Body of pancreas (tissue), 4 donors: ENCODE measurements around the gene FBXW10. TPM values are rescaled to one million over a fixed set of nuclear protein-coding genes. Genes with fewer than 3 reads are reported as not detected.
A peak's percentile ranks its signal among the peaks of the same experiment; 100 is the strongest.
"Not testable (repeated sequence)": the region's sequence is repeated elsewhere in the genome, so short reads cannot be mapped to it uniquely, and the experiment has no call there.

Source experiments
- ATAC-seq: fragments of 150-250 bp; one replicate; pipeline ENCODE4 v1.9.1; 2016
- DNase-seq, 4 donors: peaks; one replicate each; pipeline ENCODE4 v3.0.0-alpha.2; 2019
- H3K27ac ChIP-seq, 4 donors: fragments of 200-600 bp; sonication (generic); 1 replicate in 3 of 4; 2 replicates in 1 of 4; pipeline versions ENCODE4 v1.5.1 to v1.6.1; 2016 to 2019; ENCODE audit warnings: mild to moderate bottlenecking in 1 of 4, mixed read lengths in 1 of 4, moderate library complexity in 1 of 4
- H3K27me3 ChIP-seq, 2 donors: fragments of 200-600 bp; sonication (generic); one replicate each; pipeline ENCODE4 v1.6.0; 2016; ENCODE audit warnings: mild to moderate bottlenecking in 1 of 2
- H3K36me3 ChIP-seq, 2 donors: fragments of 200-600 bp; sonication (generic); replicated peaks in 1 of 2; 2 replicates each; pipeline ENCODE4 v1.5.1; 2016; ENCODE audit warnings: low read depth in 2 of 2; ENCODE audit not compliant: insufficient read depth in 1 of 2
- H3K4me1 ChIP-seq: fragments of 200-600 bp; sonication (generic); one replicate; pipeline ENCODE4 v1.6.0; 2016
- H3K4me3 ChIP-seq, 2 donors: fragments of 200-600 bp; sonication (generic); 1 replicate in 1 of 2; 2 replicates in 1 of 2; pipeline ENCODE4 v1.5.1; 2016 to 2019
- H3K9me3 ChIP-seq, 3 donors: fragments of 200-600 bp; sonication (generic); 1 replicate in 2 of 3; 2 replicates in 1 of 3; pipeline ENCODE4 v1.5.1; 2016
- WGBS, 2 donors: methylation state at CpG; one replicate each; pipeline ENCODE4 v1.1.5; 2017; 5-methylcytosine and 5-hydroxymethylcytosine counted together
- intact Hi-C: fragments of 100-400 bp; cut with DNase I; formaldehyde crosslinking; loops from one replicate; pipeline ENCODE4 v1.15.1; 2023
- total RNA-seq, 2 donors: library from RNA; depleted of rRNA; stranded (reverse); fragments of >200 nt; gene quantifications; one replicate each; pipeline ENCODE4 v1.1.0, GENCODE V29; 2016

The FBXW10 gene
- total RNA-seq, 2 donors from 2014 or later = not detected

DNA sequence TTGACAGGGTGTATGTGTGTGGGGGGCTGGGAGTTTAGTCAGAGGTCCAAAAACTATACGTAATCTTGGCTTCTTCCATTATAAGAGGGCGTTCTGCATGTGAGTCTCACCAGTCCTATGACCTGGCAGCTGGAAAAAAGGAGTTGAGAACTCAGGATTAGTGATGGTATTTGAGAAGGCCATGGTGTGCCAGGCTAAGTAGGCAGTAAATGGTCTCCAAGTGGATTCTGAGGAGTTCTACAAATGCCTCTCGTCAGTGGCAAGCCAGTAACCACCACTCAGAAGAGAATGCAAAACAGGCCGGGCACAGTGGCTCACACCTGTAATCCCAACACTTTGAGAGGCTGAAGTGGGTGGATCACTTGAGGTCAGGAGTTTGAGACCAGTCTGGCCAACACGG lies 21.2 kb upstream of the FBXW10 start:
- H3K9me3 ChIP-seq, ATAC-seq, H3K4me1 ChIP-seq, H3K4me3 ChIP-seq, H3K27me3 ChIP-seq, H3K36me3 ChIP-seq, H3K27ac ChIP-seq, DNase-seq, intact Hi-C loops: not testable (repeated sequence)
- WGBS, 2 donors = 61 to 65% methylated on average over 4 of the region's 5 CpGs

DNA sequence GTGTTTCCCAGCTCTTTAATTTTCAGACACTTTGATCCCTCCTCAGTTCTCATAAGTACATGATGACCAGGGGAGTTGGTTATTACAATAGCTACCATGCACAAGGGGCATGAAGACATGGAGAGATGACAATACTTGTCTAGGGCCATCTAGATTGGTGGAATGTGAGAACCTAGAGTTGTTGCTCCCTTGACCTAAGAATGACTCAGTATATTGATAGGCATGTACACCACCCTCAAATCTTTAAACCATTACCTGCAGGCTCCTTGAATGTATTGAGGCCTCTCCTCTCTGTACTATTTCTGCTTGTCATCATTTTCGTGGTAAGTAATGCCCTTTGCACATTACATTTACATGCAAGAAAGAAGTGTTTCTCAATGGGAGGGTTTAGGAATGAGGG lies 20.3 kb upstream of the FBXW10 start:
- not testable (repeated sequence) for ATAC-seq
- 86 to 92% methylated on average over 1 of the region's 1 CpG for WGBS, 2 donors

DNA sequence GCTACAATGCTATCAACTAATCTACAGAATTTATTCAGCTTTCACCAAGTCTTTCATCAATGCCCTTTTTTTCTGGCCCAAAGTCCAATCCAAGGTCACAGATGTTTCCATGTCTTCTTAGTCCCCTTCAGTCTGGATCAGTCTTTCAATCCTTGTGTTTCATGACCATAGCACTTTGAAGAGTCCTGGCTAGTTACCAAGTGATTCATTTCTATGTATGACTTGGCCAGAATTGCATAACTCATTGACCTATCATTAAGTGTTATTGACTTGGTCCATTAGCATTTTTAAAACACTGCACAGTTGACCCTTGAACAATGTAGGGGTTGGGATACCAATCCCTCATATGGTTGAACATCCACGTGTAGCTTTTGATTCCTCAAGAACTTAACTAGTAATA lies 11.4 kb upstream of the FBXW10 start:
- intact Hi-C loops, H3K4me1 ChIP-seq, H3K27me3 ChIP-seq, H3K27ac ChIP-seq, H3K4me3 ChIP-seq, H3K36me3 ChIP-seq, DNase-seq, ATAC-seq, H3K9me3 ChIP-seq: not testable (repeated sequence)
- 77 to 91% methylated on average over 1 of the region's 1 CpG for WGBS, 2 donors

More for the DNA sequence above, 20.3 kb upstream of the FBXW10 start:
- intact Hi-C loops, DNase-seq, H3K27me3 ChIP-seq, H3K4me1 ChIP-seq, H3K4me3 ChIP-seq, H3K9me3 ChIP-seq, H3K27ac ChIP-seq, H3K36me3 ChIP-seq: not testable (repeated sequence)

DNA sequence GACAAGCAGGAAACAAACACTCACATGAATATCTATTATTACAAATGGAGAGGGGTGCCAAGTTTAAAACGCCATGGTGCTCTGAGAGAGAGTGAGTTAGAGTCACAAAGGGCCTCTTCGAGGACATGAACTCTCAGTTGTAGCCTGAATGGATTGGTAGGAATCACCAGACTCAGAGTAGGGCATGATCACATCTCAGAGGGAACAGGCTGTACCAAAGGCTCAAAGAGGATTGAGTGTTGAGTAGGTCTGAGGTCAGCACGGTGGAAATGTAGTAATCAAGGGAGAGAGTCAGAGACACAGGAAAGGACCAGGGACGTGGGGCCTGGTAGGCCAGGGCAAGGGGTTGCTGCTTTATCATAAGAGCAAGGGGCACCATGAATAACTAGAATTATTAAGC lies 10.5 kb upstream of the FBXW10 start:
- not testable (repeated sequence) for ATAC-seq, DNase-seq
- WGBS, 2 donors = 60 to 76% methylated on average over 4 of the region's 4 CpGs

DNA sequence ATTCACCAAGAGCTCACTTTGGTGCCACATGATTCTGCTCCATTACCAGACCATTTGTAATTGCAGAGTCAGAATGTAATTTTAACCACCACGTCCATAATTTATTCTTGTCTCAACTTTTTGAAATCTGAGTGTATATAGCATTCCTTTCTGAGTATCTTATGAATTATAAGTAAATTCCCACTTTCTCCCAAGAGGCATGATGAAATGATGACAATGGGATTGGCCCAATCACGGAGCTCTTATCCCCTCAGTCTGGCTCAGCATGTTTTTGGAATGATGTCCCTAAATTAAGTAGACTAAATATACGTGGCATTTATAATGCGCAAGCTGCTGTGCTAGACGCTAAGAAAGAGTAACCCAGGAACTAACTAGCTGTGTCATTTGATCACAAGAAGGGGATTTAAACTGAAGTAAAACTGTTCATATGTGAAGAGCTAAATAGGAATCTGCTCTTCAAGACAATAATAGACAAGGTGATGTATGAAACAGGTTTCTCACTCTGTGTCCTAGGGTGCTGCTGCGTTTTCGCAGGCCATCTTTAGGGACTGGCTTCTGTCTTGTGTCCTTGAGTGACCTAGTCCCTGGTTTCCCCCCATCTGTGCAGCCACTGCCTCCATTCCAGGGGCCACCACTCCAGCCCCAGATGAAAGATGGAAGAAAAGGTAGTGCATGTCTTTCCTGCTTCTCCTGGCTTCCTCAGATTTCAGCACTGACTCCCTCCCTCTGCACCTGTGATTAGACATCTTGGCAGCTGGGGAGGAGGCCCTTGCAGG lies 4.0 kb upstream of the FBXW10 start:
- H3K27ac ChIP-seq, H3K36me3 ChIP-seq, H3K4me3 ChIP-seq, H3K9me3 ChIP-seq, H3K4me1 ChIP-seq, H3K27me3 ChIP-seq, intact Hi-C loops, ATAC-seq, DNase-seq: not testable (repeated sequence)
- 80 to 81% methylated on average over 7 of the region's 7 CpGs for WGBS, 2 donors

More for the DNA sequence above, 10.5 kb upstream of the FBXW10 start:
- H3K4me1 ChIP-seq, H3K27ac ChIP-seq, intact Hi-C loops, H3K9me3 ChIP-seq, H3K4me3 ChIP-seq, H3K36me3 ChIP-seq, H3K27me3 ChIP-seq: not testable (repeated sequence)

DNA sequence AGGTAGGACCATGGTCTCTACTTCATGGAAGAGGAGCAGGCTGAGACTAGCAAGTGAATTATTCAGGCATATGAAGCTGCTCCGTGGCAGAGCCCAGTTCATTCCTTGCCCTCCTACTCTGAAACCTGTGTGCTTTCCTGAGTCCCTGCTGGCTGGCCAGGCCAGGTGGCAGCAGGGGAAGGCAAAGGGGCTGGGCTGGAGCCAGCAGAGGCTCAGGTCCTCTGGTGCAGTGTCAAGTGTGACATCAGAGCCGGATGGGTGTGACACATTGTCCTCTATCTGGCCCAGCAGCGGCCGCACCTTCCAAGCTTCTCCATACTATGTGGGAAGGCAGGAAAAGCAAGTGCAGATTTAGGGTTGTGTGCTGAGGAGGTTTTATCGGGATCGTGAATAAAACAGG lies 2.6 kb upstream of the FBXW10 start:
- H3K4me1 ChIP-seq, intact Hi-C loops, H3K27me3 ChIP-seq, H3K27ac ChIP-seq, ATAC-seq, H3K4me3 ChIP-seq, H3K36me3 ChIP-seq, H3K9me3 ChIP-seq, DNase-seq: not testable (repeated sequence)
- 45 to 80% methylated on average over 2 to 3 of the region's 6 CpGs for WGBS, 2 donors

DNA sequence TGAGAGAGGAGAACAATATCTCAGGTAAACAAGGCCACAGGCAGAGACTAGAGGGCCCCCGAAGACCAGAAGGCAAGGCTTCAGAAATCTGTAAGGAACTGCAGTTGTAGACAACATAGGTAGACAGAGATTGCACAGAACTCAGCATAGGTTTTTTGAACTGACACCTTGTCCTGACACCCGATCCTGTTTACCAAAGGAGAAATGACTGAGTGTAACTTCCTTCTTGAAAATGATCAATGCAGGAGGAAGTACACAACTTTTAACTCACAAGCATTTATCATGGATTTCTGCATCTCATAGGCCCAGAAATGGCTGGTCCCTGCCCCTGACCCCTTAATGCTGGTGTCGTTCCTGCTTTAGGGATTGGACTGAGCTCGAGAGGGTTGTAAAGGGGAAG lies 872 bp downstream of the FBXW10 start:
- intact Hi-C loops, ATAC-seq: not testable (repeated sequence)
- WGBS, 2 donors = 30 to 38% methylated on average over 4 of the region's 4 CpGs

DNA sequence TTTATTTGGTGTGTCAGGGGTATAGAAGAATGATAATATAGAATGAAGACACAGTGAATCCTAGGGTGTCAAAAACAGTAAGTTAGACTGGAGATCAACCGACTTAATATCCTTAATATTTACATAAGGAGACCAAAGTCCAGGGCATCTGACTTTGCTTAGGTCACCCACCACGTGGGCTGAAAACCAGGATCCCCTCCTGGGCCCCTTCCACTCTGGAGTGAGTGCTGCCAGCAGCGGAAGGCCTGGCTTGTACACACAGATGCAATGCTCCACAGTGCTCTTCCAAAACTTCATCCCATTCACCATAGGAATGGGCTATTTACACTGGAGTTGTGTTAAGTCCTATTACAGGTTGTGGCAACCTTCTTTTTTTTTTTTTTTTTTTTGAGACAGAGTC lies 2.7 kb downstream of the FBXW10 start:
- intact Hi-C loops, DNase-seq, H3K27me3 ChIP-seq, H3K9me3 ChIP-seq, H3K36me3 ChIP-seq, ATAC-seq, H3K27ac ChIP-seq, H3K4me3 ChIP-seq, H3K4me1 ChIP-seq: not testable (repeated sequence)
- WGBS, 2 donors = 53 to 54% methylated on average over 3 of the region's 3 CpGs

More for the DNA sequence above, 872 bp downstream of the FBXW10 start:
- not testable (repeated sequence) for DNase-seq, H3K4me1 ChIP-seq, H3K36me3 ChIP-seq, H3K9me3 ChIP-seq, H3K27ac ChIP-seq, H3K4me3 ChIP-seq, H3K27me3 ChIP-seq

DNA sequence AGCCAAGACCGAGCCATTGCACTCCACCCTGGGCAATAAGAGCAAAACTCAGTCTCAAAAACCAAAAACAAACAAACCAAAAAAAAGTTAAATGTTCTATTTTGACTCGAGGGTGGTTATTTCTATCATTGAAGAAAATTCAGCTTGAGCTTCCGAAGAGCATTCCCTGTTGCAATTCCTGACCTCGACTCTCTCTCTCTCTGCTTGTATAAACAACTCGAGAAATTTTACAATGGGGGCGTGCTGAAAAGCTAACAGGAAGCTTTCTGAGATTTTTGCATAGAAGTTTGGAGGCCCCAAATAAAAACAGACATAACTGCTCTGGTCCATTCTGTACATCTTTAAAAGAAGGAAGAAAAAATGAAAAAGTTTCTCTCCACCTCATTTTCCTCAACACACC lies 3.6 kb downstream of the FBXW10 start:
- H3K4me3 ChIP-seq, H3K36me3 ChIP-seq, H3K4me1 ChIP-seq, H3K27me3 ChIP-seq, intact Hi-C loops, H3K9me3 ChIP-seq, DNase-seq, H3K27ac ChIP-seq, ATAC-seq: not testable (repeated sequence)
- WGBS, 2 donors = 61 to 69% methylated on average over 5 to 6 of the region's 6 CpGs

DNA sequence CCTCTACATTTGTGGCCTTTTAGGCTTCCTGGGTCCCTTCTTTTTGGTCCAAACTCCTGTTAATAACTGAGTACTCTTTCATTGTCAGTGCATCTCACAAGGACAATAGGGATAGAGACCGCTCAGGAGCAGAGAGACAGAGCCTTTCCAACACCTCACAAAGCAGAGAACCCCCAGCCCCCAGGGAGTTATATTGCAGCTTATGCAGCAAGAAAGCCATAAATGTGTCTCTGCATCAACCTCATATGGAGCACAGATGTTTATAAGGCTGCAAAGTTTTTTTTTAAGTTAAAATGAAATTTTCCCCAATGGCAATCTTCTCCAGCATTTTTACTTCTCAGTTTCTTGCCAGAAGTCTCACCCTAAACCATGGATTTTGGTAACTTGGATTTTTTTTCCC lies 6.4 kb downstream of the FBXW10 start:
- ATAC-seq, H3K27me3 ChIP-seq, intact Hi-C loops, H3K4me3 ChIP-seq, H3K9me3 ChIP-seq, H3K27ac ChIP-seq, H3K36me3 ChIP-seq, H3K4me1 ChIP-seq, DNase-seq: not testable (repeated sequence)
- WGBS, 2 donors = 89 to 100% methylated on average over 1 of the region's 1 CpG

DNA sequence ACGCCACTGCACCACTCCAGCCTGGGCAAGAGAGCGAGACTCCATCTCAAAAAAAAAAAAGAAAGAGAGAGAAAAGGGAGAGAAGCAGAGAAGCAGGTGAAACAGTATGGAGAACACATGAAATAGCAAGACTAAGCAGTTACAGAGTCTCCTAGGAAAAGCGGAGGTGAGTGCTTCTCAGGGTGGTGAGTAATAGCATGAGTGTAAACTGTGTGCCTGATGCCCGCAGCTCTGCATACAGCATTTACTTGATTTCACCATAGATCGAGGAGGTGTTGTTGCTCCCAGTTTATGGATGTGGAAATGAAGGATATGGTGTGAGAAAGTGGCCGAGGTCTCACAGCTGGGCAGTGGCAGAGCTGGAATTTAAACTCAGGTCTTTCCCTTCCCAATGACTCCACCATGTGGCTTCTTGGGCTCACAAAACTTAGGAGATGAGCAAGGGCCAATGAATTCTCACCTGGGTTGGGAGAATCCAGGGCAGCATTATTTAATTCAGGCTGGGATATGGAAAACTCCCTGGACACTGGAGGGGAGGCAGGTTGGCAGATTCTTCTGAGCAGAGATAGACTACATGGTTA lies 10.1 kb downstream of the FBXW10 start:
- H3K4me1 ChIP-seq, H3K9me3 ChIP-seq, DNase-seq, H3K27ac ChIP-seq, H3K4me3 ChIP-seq, H3K27me3 ChIP-seq, H3K36me3 ChIP-seq, intact Hi-C loops: not testable (repeated sequence)
- WGBS, 2 donors = 70 to 71% methylated on average over 5 of the region's 6 CpGs
- ATAC-seq = peak; percentile 56

DNA sequence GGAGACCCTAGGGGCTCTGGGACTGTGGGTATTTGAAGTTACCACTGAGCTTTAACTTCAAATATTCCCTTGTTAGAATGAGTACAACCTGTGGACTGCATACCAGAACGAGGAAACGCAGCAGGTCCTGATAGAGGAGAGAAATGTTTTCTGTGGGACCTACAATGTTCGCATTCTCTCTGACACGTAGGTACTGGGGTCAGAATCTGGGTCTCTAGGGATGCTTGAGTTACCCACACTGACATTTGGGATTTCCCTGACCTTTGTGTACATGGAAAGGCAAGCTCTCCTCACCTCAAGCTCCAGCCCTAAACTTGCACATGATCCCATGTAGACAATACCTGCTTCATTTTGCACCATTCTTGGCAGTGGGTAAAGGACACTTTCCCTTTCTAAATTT lies 12.1 kb downstream of the FBXW10 start:
- ATAC-seq, H3K27ac ChIP-seq, DNase-seq, H3K27me3 ChIP-seq, H3K9me3 ChIP-seq, H3K36me3 ChIP-seq, H3K4me1 ChIP-seq, intact Hi-C loops, H3K4me3 ChIP-seq: not testable (repeated sequence)
- WGBS, 2 donors = 64% methylated on average over 4 of the region's 4 CpGs; no CpG with 5 or more reads in 1 of the 2 donors
